Neural cell (in vitro differentiated cells): Measurements from ENCODE around the gene ADAMTSL4. TPM values are rescaled to one million over a fixed set of nuclear protein-coding genes. Genes with fewer than 3 reads are reported as not detected.

Source experiments
- H2AFZ ChIP-seq: fragments of 200-600, 300-800 bp; sonication (generic), shearing (Covaris generic); 2 replicates; pipeline ENCODE4 v1.6.0; 2014; ENCODE audit warnings: low read depth, mild to moderate bottlenecking, antibody characterized with exemption, low read length, moderate library complexity
- H3F3A ChIP-seq: fragments of 200-600 bp; shearing (Covaris generic); 2 replicates; pipeline ENCODE4 v1.6.1; 2016; ENCODE audit warnings: mild to moderate bottlenecking, moderate library complexity, mixed read lengths, antibody characterized with exemption, low read length; ENCODE audit not compliant: insufficient read depth, poor library complexity, severe bottlenecking
- H3K27ac ChIP-seq: fragments of 200-600, 300-800 bp; sonication (generic), shearing (Covaris generic); 2 replicates; pipeline ENCODE4 v1.5.1; 2014; ENCODE audit warnings: mild to moderate bottlenecking, low read length, moderate library complexity
- H3K27me3 ChIP-seq: fragments of 300-800, 200-600 bp; sonication (generic), shearing (Covaris generic); 2 replicates; pipeline ENCODE4 v1.6.0; 2014; ENCODE audit warnings: mild to moderate bottlenecking, low read depth, low read length, moderate library complexity; ENCODE audit not compliant: insufficient read depth
- H3K36me3 ChIP-seq: fragments of 300-800, 200-600 bp; sonication (generic), shearing (Covaris generic); 2 replicates; pipeline ENCODE4 v1.5.1; 2014; ENCODE audit warnings: mild to moderate bottlenecking, antibody characterized with exemption, low read length, moderate library complexity; ENCODE audit not compliant: insufficient read depth
- H3K4me2 ChIP-seq: fragments of 300-800, 200-600 bp; sonication (generic), shearing (Covaris generic); 2 replicates; pipeline ENCODE4 v1.6.0; 2014; ENCODE audit warnings: mild to moderate bottlenecking, low read length
- H3K4me3 ChIP-seq: fragments of 300-800, 200-600 bp; sonication (generic), shearing (Covaris generic); 2 replicates; pipeline ENCODE4 v1.5.1; 2014; ENCODE audit warnings: mild to moderate bottlenecking, low read length, moderate library complexity
- H3K79me2 ChIP-seq: fragments of 200-600 bp; shearing (Covaris generic); replicated peaks from 2 replicates; pipeline ENCODE4 v1.6.0; 2014; ENCODE audit warnings: mild to moderate bottlenecking, low read length, moderate library complexity; ENCODE audit not compliant: insufficient read depth
- H3K9ac ChIP-seq: fragments of 300-800, 200-600 bp; sonication (generic), shearing (Covaris generic); 2 replicates; pipeline ENCODE4 v1.6.1; 2016; ENCODE audit warnings: mild to moderate bottlenecking, low read length, mixed read lengths
- H3K9me2 ChIP-seq: fragments of 200-600 bp; shearing (Covaris generic); 2 replicates; pipeline ENCODE4 v1.6.1; 2016; ENCODE audit warnings: mild to moderate bottlenecking, low read length, mixed read lengths; ENCODE audit not compliant: insufficient read depth
- H3K9me3 ChIP-seq: fragments of 200-600, 300-800 bp; sonication (generic), shearing (Covaris generic); 2 replicates; pipeline ENCODE4 v1.6.1; 2016; ENCODE audit warnings: mild to moderate bottlenecking, mixed run types, low read length, moderate library complexity, mixed read lengths
- H4K20me1 ChIP-seq: fragments of 200-600 bp; shearing (Covaris generic); 2 replicates; pipeline ENCODE4 v1.6.1; 2016; ENCODE audit warnings: mild to moderate bottlenecking, mixed run types; ENCODE audit not compliant: insufficient read depth
- CTCF ChIP-seq: fragments of 450-650 bp; IDR thresholded peaks from 2 replicates; pipeline ENCODE4 v1.5.1; 2014; ENCODE audit warnings: antibody characterized with exemption, mild to moderate bottlenecking, moderate library complexity; ENCODE audit not compliant: poor library complexity, severe bottlenecking
- EP300 ChIP-seq: fragments of 450-650 bp; conservative IDR thresholded peaks from 2 replicates; pipeline ENCODE4 v1.6.1; 2014; ENCODE audit warnings: antibody characterized with exemption, mild to moderate bottlenecking, moderate library complexity; ENCODE audit not compliant: poor library complexity, severe bottlenecking
- EZH2 ChIP-seq: fragments of 200-600, 300-800 bp; shearing (Covaris generic), sonication (generic); IDR thresholded peaks from 2 replicates; pipeline ENCODE4 v1.6.1; 2014; ENCODE audit warnings: antibody characterized with exemption, low read length, borderline replicate concordance, mild to moderate bottlenecking; ENCODE audit not compliant: insufficient read depth, poor library complexity, severe bottlenecking
- MXI1 ChIP-seq: fragments of 450-650 bp; conservative IDR thresholded peaks from 2 replicates; pipeline ENCODE4 v1.6.1; 2014; ENCODE audit warnings: antibody characterized with exemption, mild to moderate bottlenecking; ENCODE audit not compliant: poor library complexity, severe bottlenecking
- POLR2AphosphoS5 ChIP-seq: IDR thresholded peaks from 2 replicates; pipeline ENCODE4 v1.6.1; 2012
- RAD21 ChIP-seq: fragments of 450-650 bp; conservative IDR thresholded peaks from 2 replicates; pipeline ENCODE4 v1.6.1; 2014; ENCODE audit warnings: antibody characterized with exemption, mild to moderate bottlenecking, moderate library complexity
- REST ChIP-seq: IDR thresholded peaks from 2 replicates; pipeline ENCODE4 v1.6.1; 2012; ENCODE audit warnings: borderline replicate concordance
- SMC3 ChIP-seq: fragments of 450-650 bp; conservative IDR thresholded peaks from 2 replicates; pipeline ENCODE4 v1.6.1; 2014; ENCODE audit warnings: antibody characterized with exemption, mild to moderate bottlenecking, moderate library complexity; ENCODE audit not compliant: poor library complexity
- TAF1 ChIP-seq: IDR thresholded peaks from 2 replicates; pipeline ENCODE4 v1.6.1; 2012; ENCODE audit warnings: low read depth
- polyA plus RNA-seq: library from polyadenylated mRNA; depleted of rRNA; stranded (reverse); fragments of >200 nt; gene quantifications from 2 replicates; pipeline ENCODE4 v1.2.3, GENCODE V29; 2014

The ADAMTSL4 gene
- polyA plus RNA-seq, 1 donor from 2014 or later: not detected

- peaks cover 34% of the 10 kb centered on the region for H3K79me2 ChIP-seq
- no peak overlapping the region for H3K4me3 ChIP-seq
- no peak overlapping the region for H3K9ac ChIP-seq
Measured at GRCh38 chr1:150566589-150567340, 17.6 kb downstream of the ADAMTSL4 start.

GRCh38 chr1:150567341-150567716 is 18.1 kb downstream of the ADAMTSL4 start:
- Histone ChIP-seq H3F3A (peaks cover 4% of the 10 kb centered on the region), H3K4me3 (peak overlapping the region; percentile 40), H3K9me3 (no peaks in the 10 kb centered on the region), H3K27ac (no peak overlapping the region), H3K9me2 (no peaks in the 10 kb centered on the region), H4K20me1 (no peaks in the 10 kb centered on the region), H3K4me2 (no peak overlapping the region), H2AFZ (no peak overlapping the region), H3K9ac (no peak overlapping the region), H3K27me3 (no peaks in the 10 kb centered on the region), H3K79me2 (peaks cover 35% of the 10 kb centered on the region), H3K36me3 (no peaks in the 10 kb centered on the region)
- TF ChIP-seq TAF1: no peak
- no peak for TF ChIP-seq EP300
- TF ChIP-seq CTCF: no peak
- no peak for TF ChIP-seq SMC3
- no peak for TF ChIP-seq EZH2
- no peak for TF ChIP-seq RAD21
- no peak for TF ChIP-seq POLR2AphosphoS5
- no peak for TF ChIP-seq MXI1

More at GRCh38 chr1:150566589-150567340, 17.6 kb downstream of the ADAMTSL4 start:
- Histone ChIP-seq H3K9me2 (no peaks in the 10 kb centered on the region), H3F3A (peaks cover 4% of the 10 kb centered on the region), H4K20me1 (no peaks in the 10 kb centered on the region), H3K27ac (no peak overlapping the region), H3K9me3 (no peaks in the 10 kb centered on the region), H2AFZ (no peak overlapping the region), H3K27me3 (no peaks in the 10 kb centered on the region), H3K36me3 (no peaks in the 10 kb centered on the region), H3K4me2 (no peak overlapping the region)
- TF ChIP-seq POLR2AphosphoS5: no peak
- no peak for TF ChIP-seq TAF1
- TF ChIP-seq REST: no peak
- no peak for TF ChIP-seq MXI1
- TF ChIP-seq EP300: no peak
- TF ChIP-seq EZH2: no peak
- TF ChIP-seq SMC3: no peak
- TF ChIP-seq CTCF: no peak
- no peak for TF ChIP-seq RAD21
